Stimulated activated CD8-positive, alpha-beta memory T cell treated with anti-CD3 and anti-CD28 coated beads, Interleukin-15, amount 100 ng/mL, for 1 hour (primary cell): ENCODE data around the gene FUBP1.
"Not testable (repeated sequence)": the region's sequence is repeated elsewhere in the genome, so short reads cannot be mapped to it uniquely, and the experiment has no call there.

Experiments used
- DNase-seq: peaks from one replicate; pipeline ENCODE4 v3.0.0-alpha.2; 2020; ENCODE audit warnings: low read depth

Gene FUBP1

GRCh38 chr1:77978969-77979876 is at the start of gene FUBP1:
Gene FUBP1, minus strand, starts transcription at chr1:77979072. Its CDS starts 68 bp downstream, at chr1:77979004.
- peak; percentile 91 for DNase-seq

DNA sequence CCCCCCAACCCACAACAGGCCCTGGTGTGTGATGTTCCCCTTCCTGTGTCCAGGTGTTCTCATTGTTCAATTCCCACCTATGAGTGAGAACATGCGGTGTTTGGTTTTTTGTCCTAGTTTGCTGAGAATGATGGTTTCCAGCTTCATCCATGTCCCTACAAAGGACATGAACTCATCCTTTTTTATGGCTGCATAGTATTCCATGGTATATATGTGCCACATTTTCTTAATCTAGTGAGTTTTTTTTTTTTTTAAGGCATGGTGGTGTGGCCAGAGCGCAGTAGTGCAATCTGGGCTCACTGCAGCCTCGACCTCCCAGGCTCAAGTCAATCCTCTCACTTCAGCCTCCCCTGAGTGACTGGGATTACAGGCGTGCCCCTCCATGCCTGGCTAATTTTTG is 42.3 kb upstream of the FUBP1 start:
- DNase-seq: not testable (repeated sequence)

GRCh38 chr1:78019024-78019423 is 40.2 kb upstream of the FUBP1 start:
- DNase-seq: no peak

DNA sequence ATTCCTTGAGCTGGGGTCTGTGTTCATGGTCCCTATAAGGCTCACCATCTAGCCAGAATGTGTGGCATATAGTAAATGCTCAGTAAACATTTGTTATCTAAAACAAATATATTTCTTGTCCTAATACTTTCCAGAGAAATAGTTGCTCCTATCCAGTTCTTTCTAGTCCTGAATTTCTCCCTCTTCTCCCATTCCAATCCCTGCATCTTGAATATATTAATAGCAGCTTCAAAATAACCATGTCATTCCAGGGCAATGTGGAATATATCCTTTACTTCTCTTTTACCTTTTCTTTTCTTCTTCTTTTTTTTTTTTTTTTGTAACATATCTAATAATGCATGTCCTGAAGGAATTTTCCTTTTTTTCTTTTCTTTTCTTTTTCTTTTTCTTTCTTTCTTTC is 36.3 kb upstream of the FUBP1 start:
- no peak for DNase-seq

DNA sequence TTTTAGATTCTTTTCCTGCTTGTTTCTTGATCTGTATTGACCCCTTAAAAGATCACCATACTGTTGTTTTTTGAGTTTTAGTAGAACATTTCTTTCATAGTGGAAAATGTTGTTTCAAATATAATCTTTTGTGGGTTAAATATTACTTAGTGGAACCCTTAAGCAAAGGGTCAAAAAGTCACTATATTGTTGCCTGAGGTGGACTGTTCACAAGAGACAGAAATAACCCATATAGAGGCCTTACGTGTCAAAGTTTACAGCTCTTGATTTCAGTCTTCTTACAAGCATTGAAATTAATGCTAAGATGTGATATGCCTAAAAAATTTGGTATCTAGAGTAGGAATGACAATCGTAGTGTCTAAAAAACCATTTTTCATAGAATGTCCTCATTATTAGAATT is 32.2 kb upstream of the FUBP1 start:
- no peak for DNase-seq

DNA sequence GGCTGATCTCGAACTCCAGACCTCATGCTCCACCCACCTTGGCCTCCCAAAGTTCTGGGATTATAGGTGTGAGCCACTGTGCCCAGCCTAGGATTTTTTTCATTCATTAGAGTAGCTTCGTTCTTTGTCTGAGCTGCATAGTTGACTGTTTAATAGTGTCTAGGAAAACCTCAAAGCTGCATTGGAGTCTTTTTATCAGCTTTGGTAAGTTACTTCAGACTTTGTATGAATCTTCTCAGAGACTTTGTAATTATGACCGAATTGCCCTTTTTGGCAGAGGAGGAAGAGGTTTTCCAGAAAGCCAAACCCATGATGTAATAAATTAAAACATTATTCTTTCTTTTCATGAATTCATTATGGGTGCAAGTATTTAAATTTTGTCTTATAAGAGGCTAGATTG is 31.0 kb upstream of the FUBP1 start:
- no peak for DNase-seq

DNA sequence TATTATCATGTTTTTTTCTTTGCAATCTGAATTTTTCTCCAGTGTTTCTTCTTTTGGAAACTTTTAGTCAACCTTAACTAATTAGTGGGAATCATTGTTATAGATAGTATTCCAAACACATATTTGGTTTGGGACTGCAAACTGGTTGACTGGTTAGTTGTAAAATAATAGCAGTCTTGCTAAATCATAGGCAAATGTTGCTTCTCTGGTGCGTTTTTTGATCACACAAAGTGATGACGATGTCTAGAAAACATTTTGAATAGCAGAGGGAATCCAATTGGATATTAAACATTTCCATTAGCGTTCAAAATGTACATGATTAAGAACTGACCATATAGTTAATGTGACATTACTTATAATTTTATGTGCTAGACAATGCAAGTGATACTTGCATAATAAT is 30.4 kb upstream of the FUBP1 start:
- no peak for DNase-seq

GRCh38 chr1:78007677-78008341 is 28.9 kb upstream of the FUBP1 start:
- DNase-seq: no peak

DNA sequence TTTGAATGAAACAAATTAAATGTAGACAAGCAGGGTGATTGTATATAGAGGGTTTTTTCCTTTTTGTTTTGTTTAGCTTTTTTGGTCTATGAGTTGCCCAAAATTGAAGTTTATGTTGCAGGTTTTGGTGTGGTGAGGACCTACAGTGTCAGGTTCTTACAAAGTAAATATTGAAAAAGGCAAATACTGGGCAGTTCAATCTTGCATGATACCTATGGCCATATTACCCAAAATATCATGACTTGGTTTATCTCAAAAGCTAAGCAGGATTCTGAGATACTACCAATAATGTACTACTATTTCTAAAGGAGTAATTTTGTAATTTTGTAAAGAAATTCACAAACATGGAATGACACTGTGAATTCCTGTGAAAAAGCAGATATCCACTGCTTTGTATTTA is 27.6 kb upstream of the FUBP1 start:
- DNase-seq: no peak

GRCh38 chr1:78005755-78006154 is 26.9 kb upstream of the FUBP1 start:
- DNase-seq: no peak

DNA sequence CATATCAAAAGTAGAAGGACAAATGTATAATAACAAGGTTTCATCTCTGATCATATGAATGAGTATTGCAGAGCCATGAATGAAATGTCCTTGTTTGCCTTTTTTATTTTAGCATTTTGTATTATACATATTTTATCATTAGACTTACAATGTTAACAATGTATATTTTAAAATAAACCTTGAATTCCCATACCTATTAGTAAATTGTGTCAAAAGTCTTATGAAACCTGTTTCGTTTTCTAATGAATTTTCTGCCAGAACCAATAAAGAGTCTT is 26.5 kb upstream of the FUBP1 start:
- DNase-seq: no peak

GRCh38 chr1:78004719-78005447 is 26.0 kb upstream of the FUBP1 start, which contains the start of gene DNAJB4:
Gene DNAJB4, plus strand, starts transcription at chr1:78004939. Its CDS starts 172 bp downstream, at chr1:78005111.
- peak; percentile 29 for DNase-seq

- peak; percentile 12 for DNase-seq
Observed at GRCh38 chr1:78003882-78004718, 25.2 kb upstream of the FUBP1 start.

- DNase-seq: no peak
Observed at GRCh38 chr1:78003070-78003746, 24.3 kb upstream of the FUBP1 start.

- DNase-seq: not testable (repeated sequence)
Observed at GRCh38 chr1:78000536-78000935, 21.7 kb upstream of the FUBP1 start.

DNA sequence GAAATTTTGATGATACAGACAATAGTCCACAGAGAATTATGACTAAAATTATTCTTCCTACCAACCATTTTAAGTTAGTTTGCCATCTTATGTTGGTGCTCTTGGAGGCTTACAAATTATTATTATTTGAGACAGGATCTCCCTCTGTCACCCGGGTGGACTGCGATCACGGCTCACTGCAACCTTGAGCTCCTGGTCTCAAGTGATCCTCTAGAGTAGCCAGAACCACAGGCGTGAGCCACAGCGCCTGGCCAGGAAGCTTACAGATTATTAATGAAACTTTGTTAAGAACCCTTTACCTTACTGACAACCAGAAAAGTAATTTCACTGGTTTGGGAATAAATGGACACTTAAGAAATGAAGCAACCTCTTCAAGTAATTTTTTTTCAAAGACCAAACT is 17.9 kb upstream of the FUBP1 start:
- DNase-seq: no peak

- DNase-seq: no peak
Observed at GRCh38 chr1:77994117-77994705, 15.3 kb upstream of the FUBP1 start.

- DNase-seq: no peak
Observed at GRCh38 chr1:77991638-77992037, 12.8 kb upstream of the FUBP1 start.

DNA sequence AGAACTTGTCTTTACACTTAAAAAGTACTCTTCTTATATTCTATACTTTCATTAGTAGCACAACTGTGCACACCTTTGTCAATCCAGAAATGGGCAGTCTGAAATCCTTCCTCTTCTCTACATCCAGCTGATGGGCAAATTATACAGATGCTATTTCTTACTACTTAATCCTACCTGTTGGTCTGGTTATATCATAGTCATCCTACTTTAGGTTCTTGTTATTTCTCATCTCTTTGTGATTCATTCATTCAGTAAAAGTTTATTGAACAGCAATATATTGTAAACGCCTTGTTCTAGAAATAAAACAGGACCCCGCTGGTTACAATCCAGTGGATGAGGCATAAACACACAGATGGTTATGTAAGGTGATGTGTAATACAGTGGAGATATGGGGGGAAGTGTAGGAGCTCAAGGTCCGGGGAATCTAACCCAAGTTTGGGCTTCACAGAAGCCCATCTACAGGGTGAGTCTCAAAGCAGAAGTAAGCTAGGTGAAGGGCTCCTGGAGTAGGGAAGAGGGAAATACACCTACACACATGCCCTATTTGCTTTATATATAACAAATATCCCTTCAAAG is 11.8 kb upstream of the FUBP1 start:
- DNase-seq: no peak

GRCh38 chr1:77989744-77990143 is 10.9 kb upstream of the FUBP1 start:
- DNase-seq: no peak

DNA sequence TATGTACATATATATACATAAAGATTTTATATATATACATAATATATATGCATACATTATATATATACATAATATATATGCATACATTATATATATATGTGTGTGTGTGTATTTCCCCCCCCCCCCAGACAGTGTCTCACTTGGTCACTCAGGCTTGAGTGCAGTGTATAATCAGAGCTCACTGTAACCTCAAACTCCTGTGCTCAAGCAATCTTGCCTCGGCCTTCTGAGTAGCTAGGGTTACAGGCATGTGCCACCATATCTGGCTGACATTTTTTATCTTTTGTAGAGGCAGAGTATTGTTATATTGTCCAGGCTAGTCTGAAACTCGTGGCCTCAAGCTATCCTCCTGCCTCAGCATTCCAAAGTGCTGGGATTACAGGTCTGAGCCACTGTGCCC is 9.0 kb upstream of the FUBP1 start:
- DNase-seq: no peak
